Prostate gland (tissue), 2 donors: ENCODE results near the gene CD1E.

ENCODE experiments used
- POLR2A ChIP-seq: fragments of 450-650 bp; IDR thresholded peaks from one replicate; pipeline ENCODE4 v1.6.1; 2016; ENCODE audit warnings: antibody characterized with exemption, mild to moderate bottlenecking
- POLR2AphosphoS5 ChIP-seq: sonication (generic); formaldehyde crosslinking; IDR thresholded peaks from one replicate; pipeline ENCODE4 v1.6.1; 2017; ENCODE audit warnings: antibody characterized with exemption
- TF ChIP-seq, protein P1 (sequence below), 4 experiments: fragments of 200-600 bp in 2 of 4; fragments of 450-650 bp in 2 of 4; sonication (generic) in 2 of 4; IDR thresholded peaks; 1 replicate in 3 of 4; 2 replicates in 1 of 4; pipeline ENCODE4 v1.5.1; 2016 to 2019; ENCODE audit warnings: antibody characterized with exemption in 4 of 4, mild to moderate bottlenecking in 2 of 4, moderate library complexity in 2 of 4

DNA sequence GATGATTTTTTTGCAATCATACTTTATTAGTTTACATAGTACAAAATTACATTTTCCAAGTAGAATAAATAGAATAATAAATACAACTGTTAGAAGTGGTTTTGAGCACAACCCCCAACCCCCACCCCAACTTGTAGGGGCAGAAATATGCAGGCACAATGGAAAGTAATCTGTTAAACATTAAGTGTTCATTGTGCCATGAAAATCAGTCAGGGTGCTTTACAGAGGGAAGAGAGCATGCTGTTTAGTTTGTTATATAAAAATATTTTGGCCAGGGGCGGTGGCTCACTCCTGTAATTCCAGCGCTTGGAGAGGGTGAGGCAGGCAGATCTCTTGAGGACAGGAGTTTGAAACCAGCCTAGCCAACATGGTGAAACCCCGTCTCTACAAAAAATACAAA lies 43.0 kb downstream of the CD1E start:
- TF ChIP-seq, protein P1, sequence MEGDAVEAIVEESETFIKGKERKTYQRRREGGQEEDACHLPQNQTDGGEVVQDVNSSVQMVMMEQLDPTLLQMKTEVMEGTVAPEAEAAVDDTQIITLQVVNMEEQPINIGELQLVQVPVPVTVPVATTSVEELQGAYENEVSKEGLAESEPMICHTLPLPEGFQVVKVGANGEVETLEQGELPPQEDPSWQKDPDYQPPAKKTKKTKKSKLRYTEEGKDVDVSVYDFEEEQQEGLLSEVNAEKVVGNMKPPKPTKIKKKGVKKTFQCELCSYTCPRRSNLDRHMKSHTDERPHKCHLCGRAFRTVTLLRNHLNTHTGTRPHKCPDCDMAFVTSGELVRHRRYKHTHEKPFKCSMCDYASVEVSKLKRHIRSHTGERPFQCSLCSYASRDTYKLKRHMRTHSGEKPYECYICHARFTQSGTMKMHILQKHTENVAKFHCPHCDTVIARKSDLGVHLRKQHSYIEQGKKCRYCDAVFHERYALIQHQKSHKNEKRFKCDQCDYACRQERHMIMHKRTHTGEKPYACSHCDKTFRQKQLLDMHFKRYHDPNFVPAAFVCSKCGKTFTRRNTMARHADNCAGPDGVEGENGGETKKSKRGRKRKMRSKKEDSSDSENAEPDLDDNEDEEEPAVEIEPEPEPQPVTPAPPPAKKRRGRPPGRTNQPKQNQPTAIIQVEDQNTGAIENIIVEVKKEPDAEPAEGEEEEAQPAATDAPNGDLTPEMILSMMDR (IDR thresholded peaks at IDR 0.05): no peak
- TF ChIP-seq POLR2A (no peak), POLR2AphosphoS5 (no peak)
